ENCODE data around the gene CFAP251. TPM values are rescaled to one million over a fixed set of nuclear protein-coding genes. Genes with fewer than 3 reads are reported as not detected.
A peak's percentile ranks its signal among the peaks of the same experiment; 100 is the strongest.

The CFAP251 gene
- total and polyA plus RNA-seq, 2 donors (not counting 3 experiments of a cell fraction or from before 2014, with no cell fraction given) = 3.3 to 4.0 TPM

DNA sequence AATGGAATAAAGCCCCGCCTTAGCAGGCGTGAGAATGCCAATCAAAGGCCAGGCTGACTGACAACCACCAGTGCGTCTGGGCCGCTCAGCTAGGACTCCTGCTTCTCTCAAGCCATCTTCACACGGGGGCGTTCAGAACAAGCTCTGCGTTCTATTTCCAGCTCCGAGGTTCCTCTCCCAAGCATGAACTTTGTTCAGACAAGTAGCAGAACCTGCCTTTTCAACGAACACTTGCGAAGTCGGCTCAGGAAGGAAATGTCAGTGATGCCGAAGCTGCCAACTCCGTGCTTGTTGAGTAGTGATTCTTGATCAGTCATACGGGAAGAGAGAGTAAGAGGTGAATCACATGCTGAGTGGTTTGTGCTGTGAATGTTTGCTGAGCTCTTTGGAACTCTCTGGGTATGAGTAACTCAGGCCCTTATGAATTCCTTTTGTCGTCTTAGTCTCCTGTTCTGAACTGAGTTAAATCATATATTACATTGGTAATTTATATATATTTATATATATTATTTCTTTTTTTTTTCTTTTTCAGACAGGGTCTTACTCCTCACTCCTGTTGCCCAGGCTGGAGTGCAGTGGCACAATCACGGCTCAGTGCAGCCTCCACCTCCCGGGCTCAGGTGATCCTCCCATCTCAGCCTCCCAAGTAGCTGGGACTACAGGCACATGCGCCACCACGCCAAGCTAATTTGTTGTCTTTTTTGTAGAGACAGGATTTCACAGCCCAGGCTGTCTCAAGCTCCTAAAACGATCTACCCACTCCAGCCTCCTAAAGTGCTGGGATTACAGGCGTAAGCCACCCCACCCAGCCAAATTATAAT, 73.9 kb downstream of the CFAP251 start:
- DNase-seq (ENCODE audit: low read depth, low spot score) (peak; percentile 97), FAIRE-seq (peak; percentile 99)
- peak overlapping the region; percentile 25 for H2AFZ ChIP-seq (ENCODE audit: low read depth, low read length)
- peaks cover 6% of the 10 kb centered on the region for H3K4me1 ChIP-seq (ENCODE audit: control insufficient read depth, extremely low read depth, insufficient read depth, low read length)
- peak overlapping the region; percentile 35 for H3K9ac ChIP-seq (replicated peaks; ENCODE audit: extremely low read depth, insufficient read depth, low read length)
- no peaks in the 10 kb centered on the region for H3K9me1 ChIP-seq (replicated peaks; ENCODE audit: control insufficient read depth, extremely low read depth, insufficient read depth, low read length)
- H3K4me3 ChIP-seq (replicated peaks in 1 of 3; ENCODE audit: insufficient read depth in 1 of 3, low read depth in 1 of 3, low read length in 3 of 3) = no peak overlapping the region
- H3K27ac ChIP-seq (ENCODE audit: insufficient read depth, low read depth, low read length) = peak overlapping the region; percentile 77
- peak overlapping the region; percentile 25 for H3K4me2 ChIP-seq (ENCODE audit: insufficient read depth, low read length)
- BruUV-seq (replicated peaks) = no TSS peak
- intact Hi-C loops (cut with micrococcal nuclease) (loop anchor here (2.0 kb wide), 1 partner anchor 31 kb away; no protein-coding TSS in a partner anchor), dilution Hi-C loops (cut with MboI; ENCODE audit: extremely low pct_ligation_motif_present, low sequenced_read_pairs) (no loop called here)
- no peaks in the 10 kb centered on the region for H4K20me1 ChIP-seq (replicated peaks; ENCODE audit: control insufficient read depth, extremely low read depth, insufficient read depth, low read length)
- H3K36me3 ChIP-seq (ENCODE audit: control insufficient read depth in 2 of 2, extremely low read depth in 1 of 2, insufficient read depth in 2 of 2, low read length in 2 of 2) = no peaks in the 10 kb centered on the region
- POLR2A ChIA-PET = interaction anchor here (1.4 kb wide), 1 partner anchor 68 kb away, joined by 4 read pairs; no protein-coding TSS in a partner anchor
- no peaks in the 10 kb centered on the region for H3K9me3 ChIP-seq (replicated peaks; ENCODE audit: control insufficient read depth, insufficient read depth, low read length)
- CTCF ChIA-PET = interaction anchor here (0.6 to 1.5 kb wide), 15 partner anchors 8 to 142 kb away, joined by 3 to 20 read pairs (median 3); partner anchors contain the start of genes BCL7A and CFAP251
- H3K27me3 ChIP-seq (ENCODE audit: control insufficient read depth in 2 of 2, insufficient read depth in 2 of 2, low read length in 2 of 2) = no peaks in the 10 kb centered on the region
- H3K79me2 ChIP-seq (ENCODE audit: control insufficient read depth, insufficient read depth, low read length) = no peaks in the 10 kb centered on the region
- TF ChIP-seq POLR2A (IDR thresholded peaks at IDR 0.05; ENCODE audit: low read depth, low read length) (no peak), POLR2AphosphoS5 (IDR thresholded peaks at IDR 0.05; ENCODE audit: insufficient read depth, low read depth, low read length) (peak; percentile 83), GATA2 (IDR thresholded peaks at IDR 0.05; ENCODE audit: insufficient read depth, insufficient read length, low read depth, low read length) (no peak), JUN (IDR thresholded peaks at IDR 0.05; ENCODE audit: borderline replicate concordance, insufficient read depth, insufficient read length, low read depth) (peak; percentile 83), MYC (IDR thresholded peaks at IDR 0.05; ENCODE audit: low read depth, low read length) (peak; percentile 14), EZH2 (IDR thresholded peaks at IDR 0.05; ENCODE audit: borderline replicate concordance, low read depth, low read length, severe bottlenecking) (no peak), FOS (IDR thresholded peaks at IDR 0.05; ENCODE audit: borderline replicate concordance, insufficient read depth, low read length) (peak; percentile 99), MAX (IDR thresholded peaks at IDR 0.05; ENCODE audit: insufficient read depth, insufficient read length) (peak; percentile 24)
- TF ChIP-seq, protein P1, sequence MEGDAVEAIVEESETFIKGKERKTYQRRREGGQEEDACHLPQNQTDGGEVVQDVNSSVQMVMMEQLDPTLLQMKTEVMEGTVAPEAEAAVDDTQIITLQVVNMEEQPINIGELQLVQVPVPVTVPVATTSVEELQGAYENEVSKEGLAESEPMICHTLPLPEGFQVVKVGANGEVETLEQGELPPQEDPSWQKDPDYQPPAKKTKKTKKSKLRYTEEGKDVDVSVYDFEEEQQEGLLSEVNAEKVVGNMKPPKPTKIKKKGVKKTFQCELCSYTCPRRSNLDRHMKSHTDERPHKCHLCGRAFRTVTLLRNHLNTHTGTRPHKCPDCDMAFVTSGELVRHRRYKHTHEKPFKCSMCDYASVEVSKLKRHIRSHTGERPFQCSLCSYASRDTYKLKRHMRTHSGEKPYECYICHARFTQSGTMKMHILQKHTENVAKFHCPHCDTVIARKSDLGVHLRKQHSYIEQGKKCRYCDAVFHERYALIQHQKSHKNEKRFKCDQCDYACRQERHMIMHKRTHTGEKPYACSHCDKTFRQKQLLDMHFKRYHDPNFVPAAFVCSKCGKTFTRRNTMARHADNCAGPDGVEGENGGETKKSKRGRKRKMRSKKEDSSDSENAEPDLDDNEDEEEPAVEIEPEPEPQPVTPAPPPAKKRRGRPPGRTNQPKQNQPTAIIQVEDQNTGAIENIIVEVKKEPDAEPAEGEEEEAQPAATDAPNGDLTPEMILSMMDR (IDR thresholded peaks at IDR 0.05; ENCODE audit: extremely low read depth in 1 of 2, insufficient read depth in 1 of 2, low read depth in 1 of 2, low read length in 2 of 2) = no peak
